NCI-H774 (cell line): Measurements from ENCODE around the gene LRMDA.

Experiments
- DNase-seq: peaks from one replicate; lab custom pipeline; 2025; lab: John Stamatoyannopoulos, UW

The LRMDA gene

DNA sequence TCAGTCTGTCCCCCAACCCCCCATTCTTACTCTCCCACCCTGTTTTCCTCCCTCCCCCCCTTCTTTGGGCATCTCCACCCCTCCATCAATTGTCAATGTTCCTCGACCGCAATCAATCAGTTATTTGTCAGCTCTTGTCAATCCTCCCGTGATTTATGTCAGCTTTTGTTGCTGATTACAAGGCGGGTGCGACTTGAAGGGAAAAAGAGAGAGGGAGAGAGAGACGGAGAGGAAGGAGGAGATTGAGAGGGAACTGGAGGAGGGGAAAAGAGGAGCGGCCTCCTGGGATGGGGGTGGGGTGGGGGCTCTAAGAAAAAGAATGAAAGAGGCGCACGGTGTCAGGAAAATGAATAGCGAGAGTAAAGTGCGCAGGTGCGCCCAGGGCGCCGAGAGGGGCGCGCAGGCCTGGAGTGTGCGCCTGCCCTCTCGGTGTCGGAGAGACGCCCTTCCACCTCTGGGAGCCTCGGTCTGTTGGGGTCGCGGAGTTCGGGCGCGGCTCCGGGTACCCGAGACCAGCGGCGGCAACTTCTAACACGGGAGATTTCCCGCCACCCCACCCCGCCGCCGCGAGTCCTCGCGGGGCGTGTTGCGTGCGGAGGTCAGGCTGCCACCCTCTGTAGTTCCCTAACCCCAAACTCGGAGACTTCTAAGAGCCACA lies 28.8 kb upstream of the LRMDA start:
- DNase-seq: peak; percentile 88

DNA sequence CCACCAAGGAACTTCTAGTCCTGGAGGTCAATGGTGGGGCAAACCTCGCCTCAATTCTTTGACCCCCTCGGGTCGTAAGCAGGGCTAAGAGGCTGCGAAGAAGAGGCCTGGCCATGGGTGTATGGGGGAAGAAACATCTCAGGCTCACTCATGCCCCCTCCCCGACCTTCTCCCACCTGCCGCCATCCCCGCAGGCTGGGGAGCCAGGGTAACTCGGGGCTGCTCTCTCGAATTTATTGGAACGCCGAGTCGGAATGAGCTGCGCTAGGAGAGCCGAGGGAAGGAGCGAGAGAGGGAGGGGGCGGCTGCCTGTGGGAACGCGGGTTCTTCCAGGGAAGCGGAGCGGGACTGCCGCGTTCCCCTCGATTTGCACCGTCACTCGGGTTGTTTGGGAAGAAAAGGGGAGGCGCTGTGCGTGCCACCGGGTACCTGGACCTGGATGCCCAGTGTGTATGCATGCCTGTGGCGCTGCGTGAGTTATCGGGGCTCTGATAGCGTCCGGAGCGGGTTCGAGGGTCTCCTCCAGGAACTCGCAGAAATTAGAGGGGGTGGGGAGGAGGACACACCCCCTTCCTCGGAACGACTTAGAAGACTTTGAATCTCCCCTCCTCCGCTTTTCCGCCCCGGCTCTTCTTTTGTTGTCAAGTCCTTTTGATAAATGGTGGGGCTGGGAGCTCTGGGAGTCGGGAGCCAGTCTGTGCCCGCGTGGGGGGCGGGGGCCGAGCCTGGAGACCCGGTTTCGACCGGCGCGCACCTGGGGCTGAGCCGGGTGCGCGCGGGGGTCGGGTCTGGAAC lies 28.1 kb upstream of the LRMDA start:
- DNase-seq: peak; percentile 44

DNA sequence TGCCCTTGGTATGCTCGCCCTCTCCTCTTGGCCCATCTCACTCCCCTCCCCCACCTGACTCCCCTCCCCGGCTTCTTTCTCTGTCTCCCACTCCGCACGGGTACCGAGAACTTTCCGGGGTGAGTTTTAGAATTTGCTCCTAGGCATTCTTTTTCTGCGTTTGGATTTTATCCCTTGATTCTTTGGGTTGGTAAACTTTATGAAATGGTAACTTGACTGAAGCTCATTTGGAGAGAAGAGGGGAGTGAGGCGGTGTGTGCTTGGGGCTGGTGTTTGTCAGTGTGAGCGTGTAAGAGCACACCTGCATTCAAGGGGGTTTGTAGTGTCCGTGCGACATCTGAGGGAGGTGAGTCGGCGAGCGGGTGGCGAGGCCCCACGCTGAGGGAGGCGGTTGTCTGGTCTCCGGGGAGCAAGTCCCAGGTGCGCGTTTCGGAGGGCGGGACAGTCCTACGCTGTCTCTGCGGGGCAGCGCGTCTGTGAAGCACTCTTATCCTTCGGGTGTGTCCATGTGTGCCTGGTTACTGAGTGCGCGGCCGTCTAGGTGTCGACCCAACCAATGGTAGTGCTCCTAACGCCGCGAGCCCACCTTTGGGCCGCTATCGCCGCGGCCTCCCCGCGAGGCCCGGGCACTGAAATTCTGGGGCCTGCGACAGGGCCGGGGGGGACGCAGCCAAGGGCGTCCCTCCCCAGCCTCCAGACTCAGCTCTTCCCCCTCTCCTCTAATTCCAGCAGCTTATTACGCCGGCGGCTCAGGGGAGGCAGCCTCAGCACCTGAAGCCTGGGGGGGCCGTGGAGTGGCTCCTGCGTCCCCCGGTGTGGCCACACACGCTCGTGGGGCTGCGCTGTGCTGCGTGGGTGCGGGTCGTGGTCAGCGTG lies 27.2 kb upstream of the LRMDA start:
- peak; percentile 62 for DNase-seq

DNA sequence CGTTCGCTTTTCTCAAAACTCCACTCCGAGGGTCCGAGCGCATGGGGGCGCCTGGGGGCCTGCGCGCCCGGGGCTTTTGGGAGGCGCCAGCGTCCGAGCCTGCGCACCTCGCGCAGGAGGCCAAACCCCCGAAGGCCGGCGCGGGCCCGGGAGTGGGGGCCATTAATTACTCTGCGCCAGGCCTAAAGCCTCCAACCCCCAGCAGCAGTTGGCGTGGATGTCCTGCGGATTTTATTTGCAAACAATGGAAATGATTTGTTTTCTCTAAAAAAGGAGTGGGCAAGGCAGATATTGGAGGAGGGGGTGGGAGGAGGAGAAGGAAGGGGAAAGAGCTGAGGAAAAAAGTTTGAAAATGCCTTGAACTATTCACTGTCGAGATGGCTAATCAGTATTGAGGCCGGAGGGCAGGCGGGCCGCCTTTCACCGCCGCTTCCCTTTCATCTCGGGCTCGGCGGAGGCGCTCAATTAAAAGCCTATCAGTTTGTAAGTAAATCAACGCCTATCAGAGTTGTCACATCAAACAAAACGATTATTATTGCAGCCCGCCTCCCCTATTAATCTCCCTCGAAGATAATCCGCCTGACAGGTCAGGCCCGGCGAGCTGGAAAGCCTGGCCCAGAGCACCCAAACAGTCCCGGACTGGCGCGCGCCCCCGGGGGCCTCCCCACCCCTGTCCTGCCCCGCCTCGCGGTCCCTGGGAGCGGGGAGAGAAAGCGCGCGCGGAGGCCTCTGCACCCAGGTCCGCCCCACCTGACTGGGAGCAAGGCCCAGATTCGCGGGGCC lies 26.4 kb upstream of the LRMDA start:
- DNase-seq: peak; percentile 33

DNA sequence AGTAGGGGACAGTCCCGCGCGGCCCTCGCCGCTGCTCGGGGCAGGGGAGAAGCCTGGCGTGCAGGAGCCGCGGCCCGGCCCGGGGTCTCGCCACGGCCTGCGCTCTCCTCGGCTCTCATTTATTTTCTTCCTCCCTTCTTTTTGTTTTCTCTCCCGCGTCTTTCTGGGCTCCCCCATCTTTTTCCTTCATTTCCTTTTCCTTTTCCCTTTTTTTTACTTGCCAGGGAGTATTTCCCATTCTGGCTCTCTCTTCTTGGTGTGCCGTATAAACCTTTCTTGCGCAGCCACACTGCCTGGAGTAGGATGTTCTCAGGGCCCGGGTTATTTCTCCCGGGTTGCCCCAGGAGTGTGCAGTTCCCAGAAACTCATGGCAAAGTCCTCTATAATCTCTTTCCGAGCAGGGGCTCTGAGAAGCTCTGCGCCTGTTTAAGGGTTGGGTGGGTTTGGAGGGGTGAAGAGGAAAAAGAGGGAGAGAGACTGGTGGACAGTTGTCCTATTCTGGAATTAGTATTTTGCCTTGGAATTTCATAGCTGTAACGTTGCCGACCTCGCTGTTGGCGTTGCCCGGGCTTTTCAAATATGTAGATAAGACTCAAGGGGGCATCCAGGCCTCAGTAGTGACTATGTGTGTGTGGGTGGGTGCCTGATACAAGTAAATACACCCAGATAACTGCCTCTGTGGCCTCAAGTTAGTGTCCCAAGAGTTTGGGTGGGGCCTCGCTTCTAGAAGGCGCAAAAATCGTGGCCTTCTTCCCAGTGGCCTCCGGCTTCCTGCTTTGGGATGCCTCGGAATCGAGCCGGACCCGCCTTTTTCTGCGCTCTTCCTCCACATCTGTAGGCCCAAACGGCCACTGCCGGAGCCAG lies 25.6 kb upstream of the LRMDA start:
- DNase-seq: no peak

DNA sequence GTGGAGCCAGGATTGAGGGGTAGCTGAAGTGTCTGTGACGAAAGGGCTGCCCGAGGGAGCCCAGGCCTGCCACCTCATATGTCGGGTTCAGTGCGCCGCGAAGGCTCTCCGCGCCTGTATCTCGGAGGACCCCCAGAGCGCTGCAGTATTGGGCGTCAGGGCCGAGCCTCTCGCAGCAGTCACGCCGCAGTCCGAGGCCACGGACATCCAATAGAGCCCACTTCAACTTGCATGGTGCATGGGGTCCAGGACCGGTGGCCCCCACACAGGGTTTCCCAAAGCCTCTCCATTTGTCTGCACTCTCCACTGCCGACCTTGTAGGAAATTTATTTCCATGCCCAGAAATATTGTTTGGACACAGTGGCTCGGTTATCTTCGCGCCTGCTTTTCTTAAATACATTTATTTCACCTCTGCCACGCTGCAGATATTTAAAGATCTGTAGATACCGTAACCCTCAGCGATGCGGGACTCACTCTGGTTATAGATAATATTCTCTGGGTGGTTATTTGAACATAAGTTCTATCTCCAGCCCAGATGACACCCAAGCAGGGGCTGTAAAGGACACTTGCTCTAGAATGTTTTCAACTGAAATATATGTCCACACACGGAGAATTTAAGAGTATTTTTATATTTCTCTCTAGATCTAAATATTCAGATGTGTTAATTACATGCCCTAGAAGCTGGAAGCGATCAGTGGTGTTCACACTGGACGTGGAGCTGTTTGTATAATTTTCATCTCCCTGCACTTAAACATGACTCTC lies 24.8 kb upstream of the LRMDA start:
- DNase-seq: no peak

DNA sequence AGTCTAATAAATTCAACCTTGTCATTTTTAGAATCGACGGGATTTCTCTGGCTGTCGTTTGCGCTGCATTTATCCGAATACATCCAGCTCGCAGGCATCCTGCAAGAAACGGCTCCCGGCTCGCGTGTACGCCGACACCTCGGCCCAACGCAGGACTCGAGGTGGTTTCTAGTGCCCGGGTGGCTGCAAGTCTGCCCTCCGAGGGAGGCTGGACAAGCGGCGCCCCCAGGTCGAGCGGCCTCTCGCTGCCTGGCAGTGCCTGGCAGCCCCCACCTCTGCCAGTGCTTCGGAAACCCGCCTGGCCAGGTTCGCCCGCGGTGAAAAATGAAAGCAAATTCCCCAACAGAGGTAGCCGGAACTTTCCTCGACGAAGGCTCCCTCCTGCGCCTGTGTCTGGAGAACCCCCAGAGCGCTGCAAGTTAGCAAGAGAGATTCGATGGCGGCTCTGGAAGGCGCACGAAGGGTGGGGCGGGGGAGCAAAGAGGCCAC lies 24.2 kb upstream of the LRMDA start:
- no peak for DNase-seq

DNA sequence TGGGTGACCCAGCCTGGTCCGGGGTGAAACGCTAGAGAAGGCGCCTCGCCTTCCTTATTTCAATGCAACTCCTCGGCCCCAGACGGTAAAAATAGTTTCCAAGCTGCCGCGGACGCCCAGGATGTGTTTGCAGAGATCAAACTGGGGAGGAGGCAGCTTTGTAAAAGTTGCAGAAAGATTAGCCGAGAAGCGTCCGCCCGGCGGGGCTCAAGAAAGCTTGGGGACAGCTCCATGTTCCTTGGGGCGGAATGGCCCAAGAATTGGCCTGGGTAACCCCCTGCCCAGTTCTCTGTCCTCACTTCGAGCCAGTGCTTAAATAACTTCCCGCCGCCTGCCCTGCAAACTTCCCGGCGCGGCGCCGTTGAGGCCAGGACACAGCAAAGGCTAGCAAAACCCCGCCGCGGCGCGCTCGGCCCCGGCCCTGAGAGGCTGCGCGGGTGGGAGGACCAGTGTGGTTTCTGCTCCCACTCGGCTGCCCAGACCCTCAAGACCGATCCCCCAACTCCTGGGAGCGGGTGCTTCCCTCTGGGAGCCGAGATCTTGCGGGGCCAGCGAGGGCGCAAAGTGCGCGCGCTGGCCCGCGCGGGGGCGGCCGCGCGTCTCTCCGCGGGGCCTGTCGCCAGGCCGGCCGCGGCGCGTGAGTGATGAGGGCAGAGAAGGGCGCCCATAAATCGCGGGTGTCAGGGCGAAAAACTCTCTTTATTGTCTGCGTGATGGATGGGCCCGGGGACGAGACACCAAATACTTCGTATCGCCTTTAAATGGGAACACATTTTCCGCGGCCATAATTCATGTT lies 23.5 kb upstream of the LRMDA start:
- no peak for DNase-seq

DNA sequence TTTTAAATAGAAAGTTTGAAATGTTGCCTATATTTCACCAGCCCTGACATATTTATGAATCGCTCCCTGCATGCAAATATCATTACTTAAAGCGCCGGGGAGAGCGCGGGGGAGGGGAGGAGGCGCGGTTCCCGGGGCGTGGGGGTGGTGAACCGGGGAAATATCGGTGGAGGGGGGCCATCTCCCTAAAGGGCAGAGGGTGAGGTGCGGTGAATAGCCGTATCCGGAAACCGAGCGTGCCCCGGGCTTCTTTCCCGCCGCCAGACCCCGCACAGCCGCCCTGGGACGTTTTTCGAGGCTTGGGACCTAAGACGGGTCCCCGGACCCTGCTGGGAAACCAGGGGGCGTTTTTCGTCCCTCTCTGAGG lies 22.9 kb upstream of the LRMDA start:
- no peak for DNase-seq

DNA sequence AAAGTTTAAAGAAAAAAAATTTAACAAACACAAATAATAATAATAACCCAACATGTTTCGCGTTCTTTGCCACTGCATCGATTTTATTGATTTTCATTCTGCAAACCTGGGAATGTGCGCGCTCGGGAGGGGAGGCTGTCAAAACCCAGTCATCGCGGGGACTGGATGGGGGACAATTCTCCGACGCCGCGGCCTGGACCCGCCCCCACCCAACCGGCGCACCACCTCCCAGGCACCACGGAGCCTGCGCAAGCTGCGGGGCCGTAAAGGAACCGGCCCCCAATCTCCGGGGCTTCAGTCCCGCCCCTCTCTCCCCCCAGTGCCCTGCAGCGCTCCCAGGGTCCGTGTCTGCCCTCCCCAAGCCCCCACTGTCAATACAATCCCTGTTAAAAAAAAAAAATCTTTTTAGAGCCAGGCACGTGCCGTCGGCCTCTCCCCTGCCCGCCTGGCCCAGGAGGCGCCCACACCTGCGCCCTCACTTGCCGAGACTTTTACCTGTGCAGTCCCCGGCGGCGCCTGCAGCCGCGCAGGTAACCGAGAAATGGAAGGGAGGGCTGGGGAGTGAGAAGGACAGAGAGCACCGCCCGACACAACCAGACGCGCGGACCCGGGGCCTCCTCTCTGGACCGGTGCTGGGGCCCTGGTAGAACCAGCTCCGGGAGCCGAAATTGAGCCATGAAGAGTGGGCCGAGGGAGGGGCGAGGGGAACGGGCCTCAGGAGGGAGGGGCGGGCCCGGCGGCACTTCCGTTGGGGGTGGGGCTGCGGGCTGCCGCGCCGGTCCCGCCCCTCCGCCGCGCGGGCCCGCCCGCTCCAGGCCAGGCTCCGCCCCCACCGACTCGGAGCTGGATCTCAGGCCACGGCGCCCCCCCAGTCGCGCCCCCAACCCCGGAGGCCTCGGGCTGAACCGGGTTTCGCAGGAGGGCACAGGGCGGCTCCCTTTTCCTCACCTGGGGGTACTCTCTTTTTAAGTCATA lies 22.2 kb upstream of the LRMDA start:
- peak; percentile 76 for DNase-seq

DNA sequence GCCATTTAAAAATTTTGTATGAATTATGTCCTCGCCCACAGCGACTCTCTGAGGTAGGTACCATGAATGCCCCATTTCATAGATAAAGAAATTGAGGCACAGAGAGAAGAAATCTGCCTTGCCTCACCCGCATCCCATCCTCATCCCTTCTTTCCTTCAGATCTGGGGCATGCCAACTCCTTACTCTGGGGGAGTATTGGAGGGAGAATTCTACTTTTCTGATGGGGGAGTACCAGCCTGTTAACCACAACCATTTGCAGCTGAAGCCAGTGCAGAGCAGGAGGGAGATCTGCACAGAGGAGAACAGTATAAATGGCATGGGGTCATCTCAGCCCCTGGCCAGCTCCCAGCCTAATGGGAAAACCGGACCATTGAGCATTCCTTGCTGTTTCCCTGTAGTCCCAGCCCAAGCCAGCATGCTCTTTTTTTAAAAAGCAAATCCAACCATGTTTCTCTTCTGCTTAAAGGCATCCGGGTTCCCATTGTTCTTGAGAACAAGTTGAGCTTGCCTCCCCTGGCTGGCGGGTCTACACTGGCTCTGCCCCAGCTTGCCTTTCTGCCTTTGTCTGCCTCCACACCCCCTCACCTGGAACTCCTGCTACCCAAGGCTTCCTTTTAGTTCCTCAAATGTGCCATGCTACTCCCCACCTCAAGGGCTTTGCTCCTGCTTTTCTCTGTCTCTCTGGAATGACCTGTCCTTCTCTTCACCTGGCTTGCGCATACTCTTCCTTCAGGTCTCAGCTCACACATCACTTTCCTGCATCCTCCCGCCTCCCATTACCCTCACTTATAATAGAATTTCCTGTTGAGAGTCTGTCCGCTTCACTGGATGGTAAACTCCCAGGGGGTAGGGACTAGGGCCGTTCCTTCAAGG lies 21.1 kb upstream of the LRMDA start:
- DNase-seq: no peak

DNA sequence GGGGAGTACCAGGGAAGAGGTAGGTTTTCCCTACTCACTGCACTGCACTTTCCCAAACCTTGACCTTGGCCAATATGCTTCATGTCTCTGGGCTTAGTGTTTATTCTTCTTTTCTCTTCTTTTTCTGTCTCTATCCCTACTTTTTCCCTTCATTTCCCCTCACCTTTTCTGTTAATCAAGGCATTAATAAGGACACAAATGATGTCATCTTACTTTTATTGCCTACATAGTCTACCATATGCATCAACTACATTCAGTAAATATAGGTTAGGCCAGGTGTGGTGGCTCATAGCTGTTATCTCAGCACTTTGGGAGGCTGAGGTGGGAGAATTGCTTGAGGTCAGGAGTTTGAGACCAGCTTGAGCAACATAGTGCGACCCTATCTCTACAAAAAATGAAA lies 16.9 kb upstream of the LRMDA start:
- DNase-seq: no peak

DNA sequence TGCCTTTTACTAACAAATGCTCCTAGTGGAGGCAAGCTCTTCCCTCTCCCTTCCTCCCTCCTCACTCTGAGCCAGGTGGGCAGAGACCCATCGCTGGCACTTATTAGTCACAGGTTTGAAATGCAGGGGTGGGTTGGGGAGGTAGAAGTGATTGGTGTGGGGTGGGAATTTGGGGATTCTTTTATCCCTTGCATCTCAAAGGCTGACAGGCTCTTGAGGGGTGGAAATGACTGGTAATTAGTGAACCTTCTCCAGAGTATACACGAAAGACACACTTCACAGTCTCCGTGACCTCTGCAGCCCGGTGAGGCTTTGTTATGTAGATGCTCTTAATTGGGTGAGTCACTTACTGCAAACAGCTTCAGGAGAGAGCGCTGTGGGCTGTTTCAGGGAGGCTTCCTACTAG lies 13.9 kb upstream of the LRMDA start:
- DNase-seq: peak; percentile 75

DNA sequence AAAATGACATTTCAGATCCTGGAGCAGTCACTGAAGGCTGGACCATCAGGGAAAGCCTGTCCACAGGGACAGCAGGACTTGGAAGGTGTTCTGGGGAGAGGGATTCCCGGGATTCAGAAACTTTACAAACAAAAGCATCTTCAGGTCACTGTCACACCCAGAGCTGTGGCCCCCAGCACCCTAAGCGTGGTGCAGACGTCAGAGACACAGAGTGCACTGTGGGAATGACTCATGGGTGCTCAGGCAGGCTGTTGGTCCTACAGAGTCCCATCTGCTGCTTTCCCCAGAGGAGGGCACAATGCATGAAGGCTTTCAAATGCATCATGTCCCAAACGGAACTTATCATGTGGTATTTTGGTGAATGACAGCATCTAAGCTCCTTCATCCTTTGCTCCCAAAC lies 13.1 kb upstream of the LRMDA start:
- no peak for DNase-seq

DNA sequence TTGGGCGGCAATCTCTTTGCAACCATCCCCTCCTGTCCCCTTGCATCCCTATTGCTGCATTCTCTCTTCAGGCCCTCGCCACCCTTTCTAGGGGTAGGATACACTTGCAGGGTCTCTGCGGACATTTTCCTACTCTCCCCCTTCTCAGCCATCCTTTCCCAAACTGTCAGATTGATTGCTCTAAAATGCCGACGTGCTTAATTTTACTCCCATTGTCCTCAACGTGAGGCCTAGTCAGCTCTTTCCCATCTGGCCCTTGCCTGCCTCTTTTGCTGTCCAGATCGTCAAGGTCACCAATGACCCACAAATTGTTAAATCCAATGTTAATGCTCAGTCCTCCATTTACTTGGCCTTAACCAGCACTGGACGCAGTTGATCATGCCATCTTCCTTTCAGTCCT lies 12.7 kb upstream of the LRMDA start:
- no peak for DNase-seq

DNA sequence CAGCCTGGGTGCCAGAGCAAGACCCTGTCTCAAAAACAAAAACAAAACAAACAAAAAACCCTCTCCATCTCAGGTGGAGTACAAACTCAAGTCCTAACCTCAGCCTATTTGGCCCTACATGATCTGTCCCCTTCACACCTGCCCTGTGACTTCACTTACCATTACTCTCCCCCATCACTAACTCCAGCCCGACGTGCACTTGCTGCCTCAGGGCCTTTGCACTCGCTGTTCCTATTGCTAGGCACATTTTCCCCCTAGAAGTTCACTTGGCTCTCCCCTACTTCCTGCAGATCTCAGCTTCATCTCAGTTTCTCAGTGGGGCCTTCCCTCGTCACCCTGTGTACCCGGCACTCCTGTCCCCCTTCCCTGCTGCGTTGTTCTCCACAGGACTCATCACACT lies 8.5 kb upstream of the LRMDA start:
- no peak for DNase-seq

DNA sequence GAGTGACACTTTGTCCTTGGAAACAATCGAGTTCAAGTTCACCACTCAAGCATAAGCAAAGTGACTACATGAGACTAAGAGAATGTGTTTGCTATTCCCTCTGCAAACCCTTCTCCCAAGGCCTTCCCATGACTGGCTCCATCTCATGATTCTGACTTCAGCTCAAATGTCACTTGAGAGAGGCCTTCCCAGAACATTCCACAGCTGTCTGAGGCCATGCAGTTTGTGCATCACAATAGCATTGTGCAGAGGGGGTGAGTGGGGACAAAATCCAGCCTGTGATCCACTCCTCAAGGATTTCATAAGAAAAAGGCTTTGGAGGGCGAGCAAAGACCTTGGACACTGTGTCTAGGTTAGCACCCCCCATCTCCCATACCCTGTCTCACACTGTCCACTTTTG lies 6.9 kb upstream of the LRMDA start:
- DNase-seq: no peak
